OCI-LY1 (cell line): Measurements from ENCODE around the gene CCL19.

Experiments used
- CTCF ChIP-seq: fragments of 200-600 bp; sonication (generic), shearing (Covaris generic); IDR thresholded peaks from 2 replicates; pipeline ENCODE4 v1.5.1; 2017; ENCODE audit warnings: mild to moderate bottlenecking, antibody characterized with exemption, low read length, moderate library complexity, mixed read lengths
- EZH2 ChIP-seq: fragments of 200-600 bp; sonication (generic), shearing (Covaris generic); IDR thresholded peaks from 2 replicates; pipeline ENCODE4 v1.8.0; 2017; ENCODE audit warnings: borderline replicate concordance, mixed run types, mild to moderate bottlenecking, antibody characterized with exemption, low read length, moderate library complexity, mixed read lengths

GRCh38 chr9:34663303-34663605 lies 27.8 kb downstream of the CCL19 start:
- no peak for TF ChIP-seq CTCF
- no peak for TF ChIP-seq EZH2
